HepG2 (cell line): Measurements from ENCODE around the gene IWS1. TPM values are rescaled to one million over a fixed set of nuclear protein-coding genes. Genes with fewer than 3 reads are reported as not detected.

Source experiments
- CSRNP1 ChIP-seq: sonication (generic); formaldehyde crosslinking; IDR thresholded peaks from 2 replicates; pipeline ENCODE4 v1.8.1; 2023; ENCODE audit warnings: mild to moderate bottlenecking, missing genetic modification reagents
- EP300 ChIP-seq, 3 experiments: sonication (generic) in 1 of 3; formaldehyde crosslinking in 1 of 3; IDR thresholded peaks; 2 replicates each; pipeline versions ENCODE4 v1.5.1 to v1.6.1; 2011 to 2020; ENCODE audit warnings: low read depth in 2 of 3, low read length in 2 of 3, borderline replicate concordance in 1 of 3, improper control_type of control experiment in 1 of 3, mild to moderate bottlenecking in 1 of 3, missing genetic modification reagents in 1 of 3, moderate library complexity in 1 of 3
- FOXO1 ChIP-seq: sonication (generic); formaldehyde crosslinking; IDR thresholded peaks from 2 replicates; pipeline ENCODE4 v1.4.0; 2020; ENCODE audit warnings: missing genetic modification reagents
- GFI1 ChIP-seq: sonication (generic); formaldehyde crosslinking; IDR thresholded peaks from 2 replicates; pipeline ENCODE4 v1.5.0; 2020; ENCODE audit warnings: missing genetic modification reagents, mild to moderate bottlenecking, borderline replicate concordance
- GTF2F1 ChIP-seq: fragments of 150-350 bp; IDR thresholded peaks from 2 replicates; pipeline ENCODE4 v1.6.1; 2014; ENCODE audit warnings: low read length
- HOMEZ ChIP-seq: IDR thresholded peaks from 2 replicates; pipeline ENCODE4 v1.6.1; 2016; ENCODE audit warnings: low read depth
- HOXA5 ChIP-seq: sonication (generic); formaldehyde crosslinking; IDR thresholded peaks from 2 replicates; pipeline ENCODE4 v1.4.0; 2020; ENCODE audit warnings: missing genetic modification reagents
- IKZF4 ChIP-seq: sonication (generic); formaldehyde crosslinking; IDR thresholded peaks from 2 replicates; pipeline ENCODE4 v1.5.1; 2020; ENCODE audit warnings: borderline replicate concordance, mild to moderate bottlenecking, low read depth, missing genetic modification reagents; ENCODE audit errors: not compliant biosample characterization
- KDM5A ChIP-seq: fragments of 200-600 bp; sonication (generic); IDR thresholded peaks from 2 replicates; pipeline ENCODE4 v1.7.0; 2018; ENCODE audit warnings: antibody characterized with exemption, mild to moderate bottlenecking, low read length, borderline replicate concordance
- PHF21A ChIP-seq: sonication (generic); formaldehyde crosslinking; IDR thresholded peaks from 2 replicates; pipeline ENCODE4 v1.5.0; 2020; ENCODE audit warnings: mild to moderate bottlenecking, missing genetic modification reagents
- REST ChIP-seq, 2 experiments: IDR thresholded peaks; 2 replicates each; pipeline ENCODE4 v1.6.1; 2011 to 2012; ENCODE audit warnings: low read length in 2 of 2, borderline replicate concordance in 1 of 2, low read depth in 1 of 2, mild to moderate bottlenecking in 1 of 2, moderate library complexity in 1 of 2
- ZBTB34 ChIP-seq: sonication (generic); formaldehyde crosslinking; IDR thresholded peaks from 2 replicates; pipeline ENCODE4 v1.8.0; 2022; ENCODE audit warnings: mild to moderate bottlenecking, missing genetic modification reagents
- ZSCAN12 ChIP-seq: sonication (generic); formaldehyde crosslinking; IDR thresholded peaks from 2 replicates; pipeline ENCODE4 v1.9.0; 2021; ENCODE audit warnings: mild to moderate bottlenecking, missing genetic modification reagents
- ZZZ3 ChIP-seq: sonication (generic); formaldehyde crosslinking; IDR thresholded peaks from 2 replicates; pipeline ENCODE4 v1.4.0; 2020; ENCODE audit warnings: missing genetic modification reagents, mild to moderate bottlenecking, borderline replicate concordance
- polyA plus RNA-seq, 8 experiments: library from polyadenylated mRNA; depleted of rRNA in 3 of 8; stranded (reverse) in 7 of 8; unstranded in 1 of 8; fragments of >200 nt; fragmentation: Illumina TruSeq in 4 of 8; extraction: Trizol in 4 of 8; gene quantifications; 2 replicates each; pipeline versions ENCODE4 v1.2.1 to v1.2.3, GENCODE V29; 2011 to 2016; ENCODE audit warnings: low read depth in 4 of 8, missing spikeins in 1 of 8, mixed read lengths in 1 of 8; ENCODE audit not compliant: insufficient read depth in 1 of 8
- total RNA-seq, 5 experiments: library from RNA; depleted of rRNA; stranded (reverse); fragments of >200 nt; fragmentation: Illumina TruSeq; extraction: Trizol; gene quantifications; 2 replicates each; pipeline ENCODE4 v1.2.3, GENCODE V29; 2016; ENCODE audit warnings: low read depth in 1 of 5

IWS1 gene
- total and polyA plus RNA-seq, 2 of the 13 experiments (the other 11 are each of a cell fraction or from before 2014, with no cell fraction given) = 28.9 to 62.3 TPM

- TF ChIP-seq IKZF4 (CRISPR knock-in tag) = no peak
- TF ChIP-seq HOXA5 = peak; percentile 83; the same call in 1 of the 2 replicates
- peak; percentile 98 for TF ChIP-seq HOMEZ (CRISPR knock-in tag)
- TF ChIP-seq ZBTB34 (CRISPR knock-in tag) = peak; percentile 92
- peak; percentile 86 to 96; a peak in 3 of 4 replicates for TF ChIP-seq EP300 (IDR thresholded peaks at IDR 0.05; ENCODE audit: low read depth in 2 of 2, low read length in 2 of 2)
- peak; percentile 86 for TF ChIP-seq EP300 (CRISPR knock-in tag; IDR thresholded peaks at IDR 0.05; ENCODE audit: borderline replicate concordance)
- 0 out of 2 replicates have a peak, but pooled peaks have one; percentile 22 for TF ChIP-seq CSRNP1 (CRISPR knock-in tag)
- TF ChIP-seq REST (IDR thresholded peaks at IDR 0.05; ENCODE audit: borderline replicate concordance in 1 of 2, low read depth in 1 of 2, low read length in 2 of 2) = peak in 1 of 2 experiments; percentile 78; a peak in 2 of 4 replicates
- peak; percentile 92 for TF ChIP-seq GFI1
- no peak; the same call in 1 of the 2 replicates for TF ChIP-seq ZSCAN12 (CRISPR knock-in tag)
- TF ChIP-seq FOXO1 (CRISPR knock-in tag) = peak; percentile 87
- TF ChIP-seq ZZZ3 (CRISPR knock-in tag) = peak; percentile 24; the same call in 1 of the 2 replicates
- TF ChIP-seq GTF2F1 = peak; percentile 85; the same call in 1 of the 2 replicates
- TF ChIP-seq PHF21A = peak; percentile 99
- TF ChIP-seq KDM5A = peak; percentile 28; the same call in 1 of the 2 replicates
These were observed 88.2 kb downstream of the IWS1 start (continued) for GRCh38 chr2:127437781-127438726.
